CD8-positive, alpha-beta memory T cell (primary cell): ENCODE data around the gene C2orf42. TPM values are rescaled to one million over a fixed set of nuclear protein-coding genes. Genes with fewer than 3 reads are reported as not detected.
A peak's percentile ranks its signal among the peaks of the same experiment; 100 is the strongest.
"Not testable (repeated sequence)": the region's sequence is repeated elsewhere in the genome, so short reads cannot be mapped to it uniquely, and the experiment has no call there.

Experiments
- CTCF ChIA-PET: fragments of 350-600 bp; sonication (Branson Sonifier 250); formaldehyde crosslinking; loops from one replicate; lab custom pipeline; 2021; ENCODE audit warnings: antibody characterized with exemption; lab: Charles Lee
- POLR2A ChIA-PET: fragments of 350-600 bp; sonication (Branson Sonifier 250); formaldehyde crosslinking; loops from one replicate; lab custom pipeline; 2021; ENCODE audit warnings: antibody characterized with exemption; lab: Charles Lee
- DNase-seq, 5 donors: peaks; one replicate each; pipeline versions ENCODE4 v3.0.0 to v3.0.0-alpha.2; 2020 to 2022; ENCODE audit warnings: mixed read lengths in 1 of 5
- H3K27ac ChIP-seq: one replicate; pipeline ENCODE4 v1.7.0; 2013; ENCODE audit warnings: low read depth, mild to moderate bottlenecking, low read length, moderate library complexity
- H3K27me3 ChIP-seq: 2 replicates; pipeline ENCODE4 v1.7.0; 2013; ENCODE audit warnings: low read length, mild to moderate bottlenecking; ENCODE audit not compliant: insufficient read depth, poor library complexity, severe bottlenecking
- H3K36me3 ChIP-seq: 2 replicates; pipeline ENCODE4 v1.7.0; 2013; ENCODE audit warnings: mild to moderate bottlenecking, low read length, moderate library complexity; ENCODE audit not compliant: insufficient read depth
- H3K4me1 ChIP-seq: 2 replicates; pipeline ENCODE4 v1.7.0; 2013; ENCODE audit warnings: mild to moderate bottlenecking, low read length, moderate library complexity; ENCODE audit not compliant: insufficient read depth
- H3K4me3 ChIP-seq: 2 replicates; pipeline ENCODE4 v1.7.0; 2013; ENCODE audit warnings: mild to moderate bottlenecking, low read length
- H3K9me3 ChIP-seq: 2 replicates; pipeline ENCODE4 v1.7.0; 2013; ENCODE audit warnings: mild to moderate bottlenecking, low read length
- H3K27ac Mint-ChIP-seq, 8 donors: one replicate each; pipeline ENCODE4 v1.8.0; 2020 to 2021; ENCODE audit warnings: mixed read lengths in 8 of 8, mild to moderate bottlenecking in 6 of 8, inconsistent platforms in 3 of 8, moderate library complexity in 3 of 8
- H3K27me3 Mint-ChIP-seq, 2 donors: one replicate each; pipeline ENCODE4 v1.8.0; 2020 to 2021; ENCODE audit warnings: mixed read lengths in 2 of 2, mild to moderate bottlenecking in 1 of 2, moderate library complexity in 1 of 2
- H3K36me3 Mint-ChIP-seq, 3 donors: one replicate each; pipeline ENCODE4 v1.8.0; 2020 to 2021; ENCODE audit warnings: mixed read lengths in 3 of 3, inconsistent platforms in 1 of 3, mild to moderate bottlenecking in 1 of 3
- H3K4me1 Mint-ChIP-seq, 3 donors: one replicate each; pipeline ENCODE4 v1.8.0; 2020 to 2021; ENCODE audit warnings: mixed read lengths in 3 of 3, inconsistent platforms in 1 of 3, mild to moderate bottlenecking in 1 of 3
- H3K4me3 Mint-ChIP-seq, 7 donors: one replicate each; pipeline ENCODE4 v1.8.0; 2020 to 2021; ENCODE audit warnings: mixed read lengths in 7 of 7, mild to moderate bottlenecking in 6 of 7, moderate library complexity in 4 of 7, inconsistent platforms in 2 of 7
- H3K9me3 Mint-ChIP-seq, 5 donors: one replicate each; pipeline ENCODE4 v1.8.0; 2020 to 2022; ENCODE audit warnings: mixed read lengths in 5 of 5, mild to moderate bottlenecking in 3 of 5, moderate library complexity in 2 of 5, inconsistent platforms in 1 of 5
- polyA plus RNA-seq: library from polyadenylated mRNA; unstranded; fragments of 300-500 nt; fragmentation: Illumina TruSeq; gene quantifications from one replicate; pipeline ENCODE4 v1.2.3, GENCODE V29; 2021
- total RNA-seq, 2 experiments: library from RNA; stranded (reverse); gene quantifications; one replicate each; pipeline ENCODE4 v1.2.3, GENCODE V29; 2021

Gene C2orf42
- total and polyA plus RNA-seq, 3 experiments from 2014 or later, result 29.1 to 34.6 (median 31.4) TPM

DNA sequence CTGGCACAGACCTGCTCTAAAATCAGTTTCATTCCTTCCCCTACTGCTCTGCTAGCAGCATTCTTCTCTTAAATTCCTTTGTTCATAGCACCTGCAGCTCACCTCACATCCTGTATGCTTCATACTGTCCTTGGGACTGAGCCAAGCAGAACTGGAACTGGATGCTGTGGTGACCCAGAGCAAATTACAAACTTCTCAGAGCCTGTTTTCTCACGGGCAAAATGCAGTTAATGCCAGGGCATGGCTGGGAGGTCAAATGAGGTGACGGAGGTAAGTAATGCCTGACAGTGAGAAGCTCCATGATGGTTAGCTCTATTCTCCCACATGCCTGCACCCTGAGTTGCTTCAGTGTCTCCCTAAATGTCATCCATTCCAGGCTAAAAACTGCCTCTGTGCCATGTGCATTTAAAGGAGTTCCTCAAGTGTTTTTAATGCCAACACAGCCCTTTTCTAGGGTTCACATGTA lies 29.7 kb downstream of the C2orf42 start:
- Histone ChIP-seq H3K27me3 (no peaks in the 10 kb centered on the region), H3K4me3 (no peak overlapping the region), H3K4me1 (no peaks in the 10 kb centered on the region), H3K9me3 (no peaks in the 10 kb centered on the region), H3K27ac (no peak overlapping the region), H3K36me3 (peaks cover 9% of the 10 kb centered on the region)
- Mint-ChIP-seq H3K4me1 (no peaks in the 10 kb centered on the region), H3K9me3 (no peaks in the 10 kb centered on the region), H3K36me3 (peaks cover 0 to 46% (median 0%) of the 10 kb centered on the region in 3 donors), H3K4me3 (no peak overlapping the region), H3K27ac (peak overlapping the region in 4 of 8 donors; percentile 5 to 75 (median 38)), H3K27me3 (no peaks in the 10 kb centered on the region)
- POLR2A ChIA-PET, result no interaction called here
- CTCF ChIA-PET, result interaction anchor here (0.7 kb wide), 1 partner anchor 860 kb away, joined by 3 read pairs; no protein-coding TSS in a partner anchor
- no peak for DNase-seq

- H3K4me1 Mint-ChIP-seq, result no peaks in the 10 kb centered on the region
- no peak overlapping the region for H3K27ac ChIP-seq
- no peaks in the 10 kb centered on the region for H3K27me3 Mint-ChIP-seq
- H3K9me3 Mint-ChIP-seq, result no peaks in the 10 kb centered on the region
- peak overlapping the region in 1 of 8 donors; percentile 44 for H3K27ac Mint-ChIP-seq
- no peak for DNase-seq
- H3K4me3 Mint-ChIP-seq, result no peak overlapping the region
- H3K4me3 ChIP-seq, result no peak overlapping the region
- H3K4me1 ChIP-seq, result no peaks in the 10 kb centered on the region
- ChIA-PET POLR2A (no interaction called here), CTCF (no interaction called here)
- H3K36me3 ChIP-seq, result peaks cover 8% of the 10 kb centered on the region
- H3K27me3 ChIP-seq, result no peaks in the 10 kb centered on the region
- peaks cover 0 to 46% (median 0%) of the 10 kb centered on the region in 3 donors for H3K36me3 Mint-ChIP-seq
- H3K9me3 ChIP-seq, result no peaks in the 10 kb centered on the region
Observed at GRCh38 chr2:70160545-70160944, 30.3 kb downstream of the C2orf42 start.

DNA sequence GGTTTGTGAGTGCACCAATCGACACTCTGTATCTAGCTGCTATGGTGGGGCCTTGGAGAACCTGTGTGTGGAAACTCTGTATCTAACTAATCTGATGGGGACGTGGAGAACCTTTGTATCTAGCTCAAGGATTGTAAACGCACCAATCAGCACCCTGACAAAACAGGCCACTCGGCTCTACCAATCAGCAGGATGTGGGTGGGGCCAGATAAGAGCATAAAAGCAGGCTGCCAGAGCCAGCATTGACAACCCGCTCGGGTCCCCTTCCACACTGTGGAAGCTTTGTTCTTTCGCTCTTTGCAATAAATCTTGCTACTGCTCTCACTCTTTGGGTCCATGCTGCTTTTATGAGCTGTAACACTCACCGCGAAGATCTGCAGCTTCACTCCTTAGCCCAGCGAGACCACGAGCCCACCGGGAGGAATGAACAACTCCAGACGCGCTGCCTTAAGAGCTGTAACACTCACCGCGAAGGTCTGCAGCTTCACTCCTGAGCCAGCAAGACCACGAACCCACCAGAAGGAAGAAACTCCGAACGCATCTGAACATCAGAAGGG lies 41.6 kb downstream of the C2orf42 start:
- Mint-ChIP-seq H3K4me1 (peaks cover 12 to 21% (median 16%) of the 10 kb centered on the region in 3 donors), H3K36me3 (peaks cover 4 to 36% (median 10%) of the 10 kb centered on the region in 3 donors)
- H3K27ac ChIP-seq, H3K4me3 Mint-ChIP-seq, H3K27me3 Mint-ChIP-seq, H3K9me3 ChIP-seq, H3K4me3 ChIP-seq, H3K27ac Mint-ChIP-seq, CTCF ChIA-PET, H3K9me3 Mint-ChIP-seq, H3K27me3 ChIP-seq, H3K4me1 ChIP-seq, POLR2A ChIA-PET, H3K36me3 ChIP-seq, DNase-seq: not testable (repeated sequence)

DNA sequence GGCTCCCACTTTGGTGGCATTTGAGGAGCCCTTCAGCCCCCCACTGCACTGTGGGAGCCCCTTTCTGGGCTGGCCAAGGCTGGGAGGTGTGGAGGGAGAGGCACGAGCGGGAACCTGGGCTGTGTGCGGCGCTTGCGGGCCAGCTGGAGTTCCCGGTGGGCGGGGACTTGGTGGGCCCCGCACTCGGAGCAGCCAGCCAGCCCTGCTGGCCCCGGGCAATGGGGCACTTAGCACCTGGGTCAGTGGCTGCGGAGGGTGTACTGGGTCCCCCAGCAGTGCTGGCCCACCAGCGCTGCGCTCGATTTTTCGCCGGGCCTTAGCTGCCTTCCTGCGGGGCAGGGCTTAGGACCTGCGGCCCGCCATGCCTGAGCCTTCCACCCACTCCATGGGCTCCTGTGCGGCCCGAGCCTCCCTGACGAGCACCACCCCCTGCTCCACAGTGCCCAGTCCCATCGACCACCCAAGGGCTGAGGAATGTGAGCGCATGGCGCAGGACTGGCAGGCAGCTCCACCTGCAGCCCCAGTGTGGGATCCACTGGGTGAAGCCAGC lies 42.5 kb downstream of the C2orf42 start:
- H3K27me3 ChIP-seq, H3K9me3 Mint-ChIP-seq, POLR2A ChIA-PET, H3K4me3 ChIP-seq, H3K4me3 Mint-ChIP-seq, H3K36me3 ChIP-seq, H3K9me3 ChIP-seq, H3K27ac ChIP-seq, H3K4me1 ChIP-seq, DNase-seq, H3K27me3 Mint-ChIP-seq: not testable (repeated sequence)
- H3K27ac Mint-ChIP-seq, result peak overlapping the region in 1 of 8 donors; percentile 49
- peaks cover 4 to 34% (median 9%) of the 10 kb centered on the region in 3 donors for H3K36me3 Mint-ChIP-seq
- peaks cover 17 to 27% (median 21%) of the 10 kb centered on the region in 3 donors for H3K4me1 Mint-ChIP-seq
- CTCF ChIA-PET, result interaction anchor here (1.0 kb wide), 1 partner anchor 43 kb away, joined by 3 read pairs; the partner anchor contains the start of gene C2orf42

GRCh38 chr2:70145851-70146739 lies 44.7 kb downstream of the C2orf42 start:
- H3K9me3 Mint-ChIP-seq, result no peaks in the 10 kb centered on the region
- H3K27me3 ChIP-seq, result no peaks in the 10 kb centered on the region
- H3K9me3 ChIP-seq, result no peaks in the 10 kb centered on the region
- H3K4me1 ChIP-seq, result peaks cover 16% of the 10 kb centered on the region
- H3K27ac Mint-ChIP-seq, result peak overlapping the region in 7 of 8 donors; percentile 62 to 86 (median 83)
- H3K27ac ChIP-seq, result no peak overlapping the region
- ChIA-PET CTCF (interaction anchor here (1.0 to 2.2 kb wide), 3 partner anchors 75 to 235 kb away, joined by 3 to 7 read pairs (median 3); partner anchors contain the start of gene MXD1), POLR2A (interaction anchor here (5.1 kb wide), 1 partner anchor 232 kb away, joined by 52 read pairs; the partner anchor contains the start of gene MXD1)
- H3K36me3 ChIP-seq, result no peaks in the 10 kb centered on the region
- peaks cover 4 to 23% (median 5%) of the 10 kb centered on the region in 3 donors for H3K36me3 Mint-ChIP-seq
- DNase-seq, result peak in 1 of 5 donors; percentile 56
- H3K4me3 Mint-ChIP-seq, result peak overlapping the region in 2 of 7 donors; percentile 57 to 63
- H3K27me3 Mint-ChIP-seq, result peaks cover 0 to 4% of the 10 kb centered on the region in 2 donors
- H3K4me3 ChIP-seq, result no peak overlapping the region
- peaks cover 32 to 43% (median 35%) of the 10 kb centered on the region in 3 donors for H3K4me1 Mint-ChIP-seq

- Mint-ChIP-seq H3K4me3 (no peak overlapping the region), H3K27me3 (peaks cover 0 to 4% of the 10 kb centered on the region in 2 donors), H3K27ac (peak overlapping the region; percentile 15 to 100 (median 93)), H3K4me1 (peaks cover 40 to 53% (median 45%) of the 10 kb centered on the region in 3 donors), H3K36me3 (peaks cover 4 to 14% (median 5%) of the 10 kb centered on the region in 3 donors), H3K9me3 (no peaks in the 10 kb centered on the region)
- Histone ChIP-seq H3K27ac (no peak overlapping the region), H3K4me3 (no peak overlapping the region), H3K36me3 (no peaks in the 10 kb centered on the region), H3K27me3 (no peaks in the 10 kb centered on the region), H3K9me3 (no peaks in the 10 kb centered on the region), H3K4me1 (peaks cover 26% of the 10 kb centered on the region)
- POLR2A ChIA-PET, result interaction anchor here (0.6 to 5.1 kb wide), 4 partner anchors 58 to 231 kb away, joined by 3 to 90 read pairs (median 30); partner anchors contain the start of genes MXD1 and PCBP1
- DNase-seq, result no peak
- CTCF ChIA-PET, result interaction anchor here (0.8 to 2.2 kb wide), 5 partner anchors 40 to 233 kb away, joined by 3 to 7 read pairs (median 4); partner anchors contain the start of gene MXD1
Observed at GRCh38 chr2:70145144-70145490, 45.7 kb downstream of the C2orf42 start.

GRCh38 chr2:70144443-70145143 lies 46.2 kb downstream of the C2orf42 start:
- no peak overlapping the region for H3K27ac ChIP-seq
- H3K27ac Mint-ChIP-seq, result peak overlapping the region; percentile 78 to 100 (median 100)
- H3K9me3 Mint-ChIP-seq, result no peaks in the 10 kb centered on the region
- peaks cover 31% of the 10 kb centered on the region for H3K4me1 ChIP-seq
- H3K4me3 Mint-ChIP-seq, result peak overlapping the region in 1 of 7 donors; percentile 32
- H3K4me1 Mint-ChIP-seq, result peaks cover 42 to 58% (median 49%) of the 10 kb centered on the region in 3 donors
- no peaks in the 10 kb centered on the region for H3K36me3 ChIP-seq
- H3K27me3 ChIP-seq, result no peaks in the 10 kb centered on the region
- peaks cover 4 to 9% (median 7%) of the 10 kb centered on the region in 3 donors for H3K36me3 Mint-ChIP-seq
- H3K9me3 ChIP-seq, result no peaks in the 10 kb centered on the region
- H3K4me3 ChIP-seq, result no peak overlapping the region
- CTCF ChIA-PET, result interaction anchor here (0.8 to 2.2 kb wide), 5 partner anchors 41 to 232 kb away, joined by 3 to 7 read pairs (median 4); partner anchors contain the start of gene MXD1
- H3K27me3 Mint-ChIP-seq, result peaks cover 0 to 4% of the 10 kb centered on the region in 2 donors
- POLR2A ChIA-PET, result interaction anchor here (0.6 to 5.1 kb wide), 4 partner anchors 58 to 231 kb away, joined by 3 to 90 read pairs (median 30); partner anchors contain the start of genes MXD1 and PCBP1
- no peak for DNase-seq
